Amniotic epithelial cell (primary cell): ENCODE measurements around the gene PARM1.

Source experiments
- DNase-seq: peaks from one replicate; pipeline ENCODE4 v3.0.0-alpha.2; 2010; ENCODE audit warnings: low read depth

The PARM1 gene, protein sequence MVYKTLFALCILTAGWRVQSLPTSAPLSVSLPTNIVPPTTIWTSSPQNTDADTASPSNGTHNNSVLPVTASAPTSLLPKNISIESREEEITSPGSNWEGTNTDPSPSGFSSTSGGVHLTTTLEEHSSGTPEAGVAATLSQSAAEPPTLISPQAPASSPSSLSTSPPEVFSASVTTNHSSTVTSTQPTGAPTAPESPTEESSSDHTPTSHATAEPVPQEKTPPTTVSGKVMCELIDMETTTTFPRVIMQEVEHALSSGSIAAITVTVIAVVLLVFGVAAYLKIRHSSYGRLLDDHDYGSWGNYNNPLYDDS

DNA sequence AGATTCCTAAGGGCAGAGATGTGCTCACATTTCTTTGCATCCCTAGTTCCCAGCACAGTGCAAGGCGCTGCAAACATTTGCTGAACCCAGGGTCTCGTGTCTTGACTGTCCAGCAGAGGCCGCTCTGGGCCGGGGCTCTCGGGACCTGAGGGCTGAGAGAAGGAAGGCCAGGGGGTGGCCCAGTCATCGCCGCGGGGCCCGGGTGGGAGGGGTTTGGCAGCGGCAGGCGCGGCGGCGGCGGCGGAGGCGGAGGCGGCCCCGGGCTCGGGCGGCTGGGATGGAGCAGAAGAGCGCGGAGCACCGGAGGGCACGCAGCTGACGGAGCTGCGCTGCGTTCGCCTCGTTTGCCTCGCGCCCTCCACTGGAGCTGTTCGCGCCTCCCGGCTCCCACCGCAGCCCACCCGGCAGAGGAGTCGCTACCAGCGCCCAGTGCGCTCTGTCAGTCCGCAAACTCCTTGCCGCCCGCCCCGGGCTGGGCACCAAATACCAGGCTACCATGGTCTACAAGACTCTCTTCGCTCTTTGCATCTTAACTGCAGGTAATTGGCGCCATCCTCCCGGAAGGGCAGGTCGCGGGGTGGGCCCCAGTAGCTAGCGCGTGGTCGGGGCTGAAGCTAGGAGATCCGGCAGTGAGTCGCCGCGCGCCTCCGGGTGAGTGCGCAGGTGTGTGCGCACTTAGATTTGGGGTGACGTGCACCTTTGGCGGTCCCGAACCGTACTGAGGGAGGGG is at the start of gene PARM1:
Gene PARM1, plus strand, starts transcription at position 285 of the 730 bp plus-strand sequence. Its CDS starts 212 bp downstream, at position 497.
- peak; percentile 77 for DNase-seq

DNA sequence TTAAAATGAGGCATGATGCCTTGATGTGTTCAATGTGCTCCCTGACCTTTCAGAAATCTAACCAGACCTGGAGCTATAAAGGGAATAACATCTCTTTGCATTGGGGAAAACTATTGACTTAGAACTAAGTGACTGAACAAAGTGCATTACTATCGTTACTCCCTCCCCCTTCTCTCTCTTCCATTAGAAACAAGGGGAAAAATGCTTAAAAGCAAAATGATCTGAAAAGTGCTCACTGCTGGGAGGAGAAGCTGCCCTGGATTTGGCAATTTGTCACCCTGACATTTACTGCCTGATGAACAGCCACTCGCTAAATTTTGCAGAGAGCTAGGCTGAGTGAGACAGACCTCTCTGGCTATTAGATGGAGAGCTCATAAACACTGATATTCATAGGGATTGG is 48.6 kb upstream of the PARM1 start:
- DNase-seq = no peak

DNA sequence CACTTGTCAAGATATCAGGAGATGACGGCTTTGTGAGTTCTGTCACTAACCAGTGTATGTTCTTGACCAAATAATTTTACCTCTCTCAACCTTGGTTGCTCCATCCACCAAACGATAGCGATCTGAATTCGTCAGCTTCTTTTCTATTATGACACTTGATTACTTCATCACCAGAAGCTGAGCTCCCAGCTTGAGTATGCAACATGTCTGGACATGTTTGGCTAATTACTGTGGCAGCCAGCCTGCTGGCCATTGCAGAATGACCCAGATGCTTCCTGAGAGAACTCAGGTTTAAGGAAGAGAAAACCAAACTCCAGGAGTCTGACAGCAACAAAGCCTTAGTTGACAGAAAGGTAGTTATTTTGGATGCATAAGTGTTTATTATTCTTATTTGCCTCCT is 46.4 kb upstream of the PARM1 start:
- DNase-seq = peak; percentile 68

DNA sequence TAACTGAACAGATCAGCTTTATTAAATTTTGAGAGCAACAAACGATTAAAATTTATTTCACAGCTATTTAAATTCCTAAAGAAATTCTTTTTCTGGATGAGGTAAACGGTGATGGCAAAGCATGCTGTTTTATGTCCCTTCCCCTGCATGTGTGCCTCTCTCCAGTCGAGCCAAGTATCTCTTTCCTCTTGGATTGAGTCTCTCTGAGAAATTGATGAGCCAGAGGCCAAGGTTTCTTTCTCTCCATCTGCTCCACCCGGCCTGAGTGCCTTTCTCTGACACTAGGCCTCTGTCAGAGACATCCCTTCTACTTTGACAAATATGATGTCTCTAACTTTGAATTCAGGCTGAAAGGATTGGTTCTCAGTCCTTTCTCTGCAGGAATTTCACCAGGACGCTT is 42.6 kb upstream of the PARM1 start:
- DNase-seq = no peak

DNA sequence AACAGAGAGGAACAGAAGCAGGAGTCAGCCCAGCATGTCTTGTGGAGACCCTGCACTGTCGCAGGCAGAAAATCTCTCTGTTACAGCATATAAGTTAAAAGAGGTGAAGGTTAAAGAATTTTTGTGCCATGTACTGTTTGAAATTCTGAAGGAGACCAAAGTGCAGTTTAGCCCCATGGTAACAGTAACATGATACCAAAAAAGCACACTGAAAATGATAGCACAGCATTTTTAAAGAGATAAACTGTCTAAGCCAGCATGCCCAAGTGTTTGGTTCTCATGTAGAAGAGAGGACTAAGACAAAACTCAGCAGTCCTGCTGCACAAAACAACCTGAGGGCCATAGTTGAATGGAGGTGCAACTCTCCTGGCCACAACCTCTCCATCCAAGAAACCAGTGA is 41.9 kb upstream of the PARM1 start:
- no peak for DNase-seq

DNA sequence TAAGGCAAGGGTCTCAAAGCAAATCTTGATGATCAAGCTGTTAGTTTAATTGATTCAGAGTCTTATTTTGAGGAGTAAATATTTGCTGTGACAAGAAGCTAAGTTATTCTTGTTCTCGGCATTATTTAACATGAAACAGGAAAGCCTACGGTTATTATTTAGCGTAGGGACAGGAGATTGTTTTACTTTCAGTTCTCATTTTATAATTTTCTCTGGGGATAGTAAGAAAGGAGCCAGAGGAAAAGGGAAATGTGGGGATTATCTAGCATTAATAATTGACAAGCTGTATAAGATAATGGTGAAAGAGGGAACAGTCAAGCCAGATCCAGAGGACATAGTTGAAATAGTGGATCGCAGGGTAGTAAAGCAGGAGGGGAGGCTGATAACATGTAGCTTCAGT is 39.7 kb upstream of the PARM1 start:
- no peak for DNase-seq

DNA sequence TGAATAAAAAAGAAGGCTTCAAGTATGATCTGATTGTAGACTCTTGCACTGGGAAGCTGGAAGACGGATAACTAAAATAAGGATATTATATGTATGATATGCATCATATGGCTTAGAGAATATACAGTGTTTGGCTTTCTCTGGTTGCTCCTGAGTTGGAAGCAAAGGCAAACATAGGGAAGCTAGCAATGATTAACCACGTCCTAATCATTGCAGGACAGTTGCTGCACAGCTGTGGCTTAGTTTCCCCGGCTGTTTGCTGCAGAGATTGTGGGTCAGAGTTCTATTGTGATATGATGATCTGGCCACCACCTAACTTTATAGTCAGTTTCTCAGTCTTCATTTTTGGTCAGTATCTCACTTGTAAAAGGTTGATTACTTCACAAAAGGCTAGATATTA is 36.3 kb upstream of the PARM1 start:
- DNase-seq = no peak

DNA sequence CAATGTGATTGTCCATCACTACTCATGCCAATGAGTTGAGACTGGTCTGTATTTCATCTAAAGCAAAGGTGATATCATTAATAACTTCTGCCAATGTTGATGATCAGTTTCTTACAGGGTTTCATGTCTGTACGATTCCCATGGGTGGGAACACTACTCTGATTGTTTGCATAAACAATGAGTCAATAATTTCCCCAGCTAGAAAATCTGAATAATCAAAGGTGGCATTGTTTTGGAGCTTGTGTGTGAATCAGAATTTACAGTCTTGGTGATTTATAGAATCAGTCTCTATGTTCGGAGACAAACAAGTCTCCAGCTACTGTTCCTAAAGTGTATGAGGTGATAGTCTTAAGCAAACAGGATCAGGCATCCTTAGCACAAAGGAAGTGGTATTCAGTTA is 35.5 kb upstream of the PARM1 start:
- no peak for DNase-seq

DNA sequence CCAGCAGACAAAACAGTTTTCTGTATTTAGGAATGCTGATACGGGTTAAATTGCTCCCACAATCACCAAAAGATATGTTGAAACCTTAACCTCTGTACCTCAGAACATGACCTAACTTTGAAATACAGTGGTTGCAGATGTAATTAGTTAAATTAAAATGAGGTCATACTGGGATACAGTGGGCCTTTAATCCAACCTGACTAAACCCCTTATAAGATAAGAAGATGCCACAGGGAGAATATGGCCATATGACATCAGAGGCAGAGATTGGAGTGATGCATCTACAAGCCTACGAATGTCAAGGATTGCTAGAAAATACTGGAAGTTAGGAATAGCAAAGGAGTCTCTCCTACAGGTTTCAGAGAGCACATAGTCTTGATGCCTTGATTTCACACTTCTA is 32.1 kb upstream of the PARM1 start:
- DNase-seq = peak; percentile 21

DNA sequence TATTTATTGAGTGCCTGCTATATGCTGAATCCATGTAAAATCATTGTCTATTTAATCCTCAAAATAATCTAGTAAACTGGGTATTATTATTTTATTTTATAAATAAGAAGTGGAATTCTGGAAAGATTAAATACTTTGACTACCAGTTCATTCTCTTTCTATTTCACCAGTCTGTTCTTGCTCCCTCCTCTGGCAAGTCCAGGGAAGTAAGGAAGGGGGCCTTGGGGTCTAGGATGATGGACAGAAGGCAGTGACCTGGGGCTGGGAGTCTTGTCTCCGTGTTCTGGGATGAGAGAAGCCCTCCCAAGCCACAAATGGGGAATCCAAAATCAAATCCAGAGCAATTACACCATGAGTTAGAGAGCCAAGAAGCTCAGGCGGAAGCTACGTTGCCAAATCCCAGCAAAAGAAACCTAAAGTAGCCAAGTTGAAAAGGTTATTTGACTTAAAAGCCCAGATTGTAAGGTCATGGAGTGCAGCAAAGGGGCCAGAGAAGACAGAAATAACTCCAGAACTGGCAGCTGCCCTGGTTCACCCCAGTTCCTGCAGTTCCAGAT is 28.3 kb upstream of the PARM1 start:
- no peak for DNase-seq

DNA sequence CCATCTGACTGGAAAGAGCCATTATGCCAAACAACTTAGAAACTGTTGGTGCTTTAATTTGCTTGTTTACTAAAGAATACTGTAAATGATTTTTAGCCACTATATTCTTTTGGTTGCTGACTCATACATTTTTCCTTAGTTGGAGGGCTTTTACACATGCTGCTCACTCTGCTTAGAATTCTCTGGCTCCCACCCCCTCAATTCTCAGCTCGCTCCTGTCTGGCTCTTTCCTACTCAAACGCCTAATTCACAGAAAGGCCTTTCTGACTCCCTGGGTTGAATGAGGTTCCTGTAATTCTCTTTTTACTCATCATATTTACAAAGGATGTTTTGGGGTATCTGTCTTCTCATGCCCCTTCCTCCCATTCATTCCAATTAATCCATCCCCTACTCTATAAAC is 26.1 kb upstream of the PARM1 start:
- DNase-seq = no peak

DNA sequence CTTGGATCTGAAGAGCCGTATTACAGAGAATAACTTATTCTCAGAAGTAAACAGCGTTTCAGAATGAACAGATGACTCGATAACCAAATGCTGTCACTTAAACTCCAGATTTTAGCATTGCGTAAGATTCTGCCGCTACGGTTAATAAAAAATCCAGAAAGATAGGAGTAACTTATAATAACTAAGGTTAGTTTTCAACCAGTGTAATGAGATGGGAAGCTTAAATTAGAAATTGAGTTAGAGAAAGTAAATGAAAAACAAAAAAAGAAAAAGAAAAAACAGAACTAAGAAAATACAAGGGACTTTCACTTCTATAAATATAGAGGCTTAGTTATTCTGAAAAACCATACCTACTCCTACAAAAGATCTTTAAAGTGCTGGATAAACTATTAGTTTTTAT is 13.1 kb upstream of the PARM1 start:
- DNase-seq = no peak

DNA sequence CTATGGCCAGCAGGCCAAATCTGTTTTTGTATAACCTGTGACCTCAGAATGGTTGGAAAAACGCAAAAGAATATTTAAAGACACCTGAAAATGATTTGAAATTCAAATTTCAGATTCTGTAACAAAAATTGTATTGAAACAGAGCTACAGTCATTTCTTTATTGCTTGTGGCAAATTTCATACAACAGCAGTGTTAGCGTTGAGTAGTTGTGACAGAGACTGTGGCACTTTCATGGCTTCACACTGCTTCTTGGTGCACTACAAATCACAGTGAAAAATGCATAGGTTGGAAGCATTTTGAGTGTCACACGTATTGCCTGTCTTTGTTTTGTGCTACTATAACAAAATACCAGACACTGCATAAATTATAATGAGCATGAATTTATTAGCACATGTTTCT is 12.2 kb upstream of the PARM1 start:
- DNase-seq = no peak

DNA sequence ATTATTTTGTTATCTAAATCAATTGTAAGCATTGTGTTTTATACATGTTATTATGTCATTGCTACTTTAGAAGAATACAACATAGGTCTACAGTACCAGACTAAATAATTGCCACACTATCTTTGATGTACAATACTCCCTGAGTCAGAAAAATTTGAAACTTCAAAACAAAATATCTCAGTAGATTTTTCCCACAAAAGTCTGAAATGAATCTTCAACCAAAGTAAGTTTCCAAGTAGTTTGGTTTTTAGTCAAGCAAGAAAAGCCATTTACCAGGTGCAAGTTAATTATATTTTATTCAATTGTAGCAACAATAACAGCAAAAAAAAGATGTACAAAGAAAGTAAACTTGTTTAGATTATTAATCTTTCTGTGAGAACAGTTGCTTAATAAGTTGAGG is 11.4 kb upstream of the PARM1 start:
- no peak for DNase-seq

DNA sequence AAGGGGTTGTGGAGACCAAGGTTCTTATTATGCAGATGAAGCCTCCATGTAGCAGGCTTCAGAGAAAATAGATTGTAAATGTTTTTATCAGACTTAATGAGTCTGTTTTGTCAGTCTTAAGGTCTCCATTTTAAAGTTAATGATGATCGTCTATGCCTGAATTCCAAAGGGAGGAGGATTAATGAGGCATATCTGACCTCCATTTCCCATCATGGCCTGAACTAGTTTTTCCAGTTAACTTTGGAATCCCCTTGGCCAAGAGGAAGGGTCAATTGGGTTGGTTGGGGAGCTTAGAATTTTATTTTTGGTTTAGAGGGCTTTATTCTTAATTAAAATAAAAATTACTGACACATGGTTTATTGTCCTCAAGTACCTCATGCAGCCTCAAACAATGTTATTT is 6.9 kb upstream of the PARM1 start:
- no peak for DNase-seq

DNA sequence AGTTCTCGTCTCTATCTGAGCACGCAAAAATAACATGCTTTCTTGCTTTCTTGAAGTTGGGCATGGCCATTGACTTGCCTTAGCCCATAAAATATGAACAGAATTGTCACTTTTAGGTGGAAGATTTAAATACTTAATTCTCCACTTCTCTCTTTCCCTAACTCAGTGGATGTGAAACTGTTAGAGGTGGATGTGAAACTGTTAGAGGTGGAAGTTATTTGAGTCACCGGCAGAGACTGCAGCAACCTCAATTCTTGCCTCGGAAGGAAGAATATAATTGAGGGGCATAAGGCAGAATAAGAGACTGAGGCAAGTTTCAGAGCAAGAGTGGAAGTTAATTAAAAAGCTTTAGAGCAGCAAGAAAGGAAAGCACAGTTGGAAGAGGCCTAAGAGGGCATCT is 2.8 kb upstream of the PARM1 start:
- DNase-seq = no peak

DNA sequence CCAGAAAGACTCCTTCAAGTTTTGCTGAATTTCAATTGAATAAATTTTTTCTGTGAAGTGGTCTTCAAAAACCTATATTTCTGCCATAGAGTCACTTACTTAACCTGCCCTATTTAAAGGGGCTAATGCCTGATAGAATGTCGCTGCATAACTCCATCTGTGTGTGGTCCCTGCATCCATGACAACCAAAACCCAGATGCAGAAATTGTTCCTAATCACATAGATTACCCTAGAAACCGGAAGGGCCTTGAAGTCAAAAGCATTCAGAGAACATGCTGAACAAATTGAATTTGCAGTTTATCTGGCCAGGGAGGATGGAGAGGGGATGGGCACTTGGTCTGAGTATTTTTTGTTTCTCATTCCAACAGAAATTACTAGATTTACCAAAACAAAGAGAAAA is 1.5 kb upstream of the PARM1 start:
- no peak for DNase-seq

DNA sequence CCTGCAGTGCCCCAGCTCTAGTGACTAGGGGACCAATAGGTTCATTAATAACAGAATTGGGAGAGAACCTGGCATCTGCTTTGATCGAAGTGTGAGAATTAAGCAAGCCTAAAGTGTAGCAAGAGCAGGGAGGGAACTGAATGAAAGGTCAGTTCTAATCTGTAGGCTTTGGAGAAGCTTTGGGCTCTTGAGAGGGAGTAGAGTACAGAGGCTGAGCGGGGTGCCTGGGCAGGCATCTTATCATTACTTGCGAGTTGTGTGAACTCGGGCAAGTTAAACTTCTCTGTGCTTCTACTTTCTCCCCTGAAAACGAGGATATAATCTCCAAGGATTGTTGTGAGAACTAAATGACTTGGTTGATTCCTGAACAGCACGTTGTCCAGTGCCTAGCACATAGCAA is 906 bp upstream of the PARM1 start:
- DNase-seq = no peak

DNA sequence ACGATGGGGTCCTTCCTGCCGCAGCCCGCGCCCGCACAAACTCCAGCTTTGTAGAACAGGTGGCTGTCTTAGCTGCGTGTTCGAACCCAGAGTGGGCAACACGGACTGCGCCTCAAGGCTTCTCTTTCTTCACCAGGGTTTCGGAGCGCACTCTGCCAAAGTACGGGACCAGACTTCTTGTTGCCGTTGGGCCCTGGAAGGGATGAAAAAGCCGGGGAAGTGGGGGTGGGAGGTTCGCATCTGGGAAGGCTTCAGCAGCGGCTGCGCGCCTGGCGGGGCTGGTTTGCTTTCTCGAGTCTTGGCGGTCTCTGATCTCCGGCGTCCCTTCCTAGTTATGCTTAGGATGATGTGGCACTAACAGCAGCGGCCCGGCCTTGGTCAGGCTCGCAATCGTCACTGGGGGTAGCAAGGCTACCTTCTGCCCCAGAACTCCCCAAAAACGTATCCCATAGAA is 673 bp downstream of the PARM1 start:
- DNase-seq = no peak

DNA sequence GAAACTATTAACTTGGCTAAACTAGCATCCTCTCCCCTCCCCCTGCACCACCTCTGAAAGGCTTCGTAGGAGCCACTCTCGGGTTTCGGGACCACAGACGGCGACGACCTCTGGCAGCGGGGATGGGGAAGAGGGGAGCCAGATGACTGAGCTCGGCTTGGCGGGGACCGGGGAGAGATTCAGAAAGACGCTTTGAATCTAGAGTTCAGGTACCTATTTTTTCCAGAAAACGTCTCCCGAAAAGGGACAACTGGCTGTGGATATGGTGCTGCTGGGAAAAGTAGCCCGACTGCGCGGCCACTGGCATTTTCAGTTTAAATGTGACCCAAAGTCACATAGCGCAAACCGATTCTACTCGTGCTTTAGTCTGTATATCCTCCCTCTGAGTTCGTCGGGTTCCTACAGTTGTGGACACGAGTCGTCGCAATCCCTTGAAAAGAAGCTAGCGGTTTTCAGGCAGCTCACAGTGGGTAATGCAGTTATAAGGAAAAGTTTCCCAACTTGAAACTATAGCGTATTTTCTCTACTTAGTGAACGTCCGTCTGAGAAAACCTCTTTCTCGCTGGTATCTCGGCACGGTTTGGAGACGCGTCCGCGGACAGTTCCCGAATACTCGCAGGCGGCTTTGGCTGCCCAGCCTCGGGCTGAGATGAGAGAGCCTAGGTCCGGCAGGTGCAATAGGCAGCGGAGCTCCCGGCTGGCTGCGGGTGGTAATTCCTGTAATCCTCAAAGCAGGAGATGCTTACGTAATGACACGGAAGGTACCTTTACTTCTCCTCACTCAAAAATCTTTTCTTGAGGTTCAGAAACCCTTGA is 1.3 kb downstream of the PARM1 start:
- peak; percentile 52 for DNase-seq

DNA sequence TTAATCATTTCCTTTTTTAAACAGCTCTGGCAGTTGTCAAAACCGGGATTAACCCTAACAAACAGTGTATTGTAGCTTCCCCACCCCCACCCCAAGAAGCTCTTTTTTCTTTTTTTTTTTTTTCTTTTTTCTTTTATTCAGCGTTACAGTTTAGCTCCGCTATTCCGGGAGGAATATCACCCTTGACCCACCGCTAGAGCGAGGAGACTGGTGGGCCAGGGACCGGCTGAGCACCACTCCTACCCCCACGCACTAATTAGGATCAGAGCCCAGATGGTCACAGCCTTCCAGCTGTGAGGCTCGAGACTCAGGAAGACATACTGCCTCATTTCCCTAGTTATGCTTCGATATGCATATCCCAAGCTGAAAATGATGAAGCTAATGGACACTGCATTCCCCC is 2.0 kb downstream of the PARM1 start:
- DNase-seq = no peak

DNA sequence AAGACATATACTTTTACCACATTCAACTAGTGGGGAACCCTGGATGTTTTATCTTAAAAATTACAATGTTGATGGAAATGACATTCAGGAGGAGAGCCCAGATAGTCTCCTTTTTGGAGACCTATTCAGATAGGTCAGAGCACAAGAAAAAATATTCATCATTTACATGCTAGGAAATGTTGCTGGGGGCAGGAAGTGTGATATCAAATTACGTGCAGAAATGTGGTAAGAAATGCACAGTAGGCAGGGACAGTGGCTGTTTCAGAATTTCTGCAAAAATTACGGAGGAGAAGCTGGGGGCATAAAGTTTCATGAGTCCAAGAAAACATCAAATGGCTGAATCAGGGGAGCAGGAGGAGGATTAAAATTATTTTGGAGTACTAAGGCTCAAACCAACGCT is 8.2 kb downstream of the PARM1 start:
- no peak for DNase-seq
